Esophagus squamous epithelium (tissue), 5 donors: ENCODE results near the gene TBATA. TPM values are rescaled to one million over a fixed set of nuclear protein-coding genes. Genes with fewer than 3 reads are reported as not detected.

Source experiments
- DNase-seq: peaks from one replicate; lab custom pipeline; 2025; lab: John Stamatoyannopoulos, UW
- H3K27ac ChIP-seq, 4 donors: fragments of 200-600 bp; sonication (generic); one replicate each; pipeline ENCODE4 v1.5.1; 2016 to 2019; ENCODE audit warnings: mild to moderate bottlenecking in 1 of 4
- H3K27me3 ChIP-seq, 4 donors: fragments of 200-600 bp; sonication (generic); 1 replicate in 3 of 4; 2 replicates in 1 of 4; pipeline versions ENCODE4 v1.5.1 to v1.6.0; 2017 to 2021; ENCODE audit warnings: antibody characterized with exemption in 1 of 4
- H3K36me3 ChIP-seq, 3 donors: fragments of 200-600 bp; sonication (generic); one replicate each; pipeline ENCODE4 v1.5.1; 2016 to 2019
- H3K4me1 ChIP-seq, 3 donors: fragments of 200-600 bp; sonication (generic); one replicate each; pipeline ENCODE4 v1.5.1; 2017 to 2019
- H3K4me3 ChIP-seq, 4 donors: fragments of 200-600 bp; sonication (generic); 1 replicate in 3 of 4; 2 replicates in 1 of 4; pipeline ENCODE4 v1.5.1; 2016 to 2019; ENCODE audit warnings: mild to moderate bottlenecking in 2 of 4, moderate library complexity in 1 of 4
- H3K9me3 ChIP-seq, 3 donors: fragments of 200-600 bp; sonication (generic); one replicate each; pipeline ENCODE4 v1.5.1; 2016 to 2019
- POLR2A ChIP-seq, 4 donors: fragments of 450-650 bp; IDR thresholded peaks; one replicate each; pipeline ENCODE4 v1.6.1; 2017; ENCODE audit warnings: antibody characterized with exemption in 4 of 4, mild to moderate bottlenecking in 4 of 4, moderate library complexity in 3 of 4
- WGBS, 2 donors: methylation state at CpG; one replicate each; pipeline ENCODE4 v1.1.5; 2018; 5-methylcytosine and 5-hydroxymethylcytosine counted together
- intact Hi-C: fragments of 100-400 bp; cut with DNase I; formaldehyde crosslinking; loops from one replicate; pipeline ENCODE4 v1.15.0; 2022
- total RNA-seq, 4 donors: library from RNA; depleted of rRNA; stranded (reverse); fragments of >200 nt; gene quantifications; one replicate each; pipeline ENCODE4 v1.1.0, GENCODE V29; 2016
- TF ChIP-seq, protein P1 (sequence below), 6 experiments: fragments of 450-650 bp in 4 of 6; fragments of 200-600 bp in 2 of 6; sonication (generic) in 2 of 6; IDR thresholded peaks; one replicate each; pipeline ENCODE4 v1.5.1; 2016 to 2019; ENCODE audit warnings: antibody characterized with exemption in 6 of 6, mild to moderate bottlenecking in 4 of 6, moderate library complexity in 4 of 6
- donor health status: DM: yes; HTN: yes; CAD: no.

The TBATA gene
- total RNA-seq, 4 donors from 2014 or later, result not detected

- 57 to 63% methylated on average over 2 of the region's 2 CpGs for WGBS, 2 donors
- Histone ChIP-seq H3K9me3 (no peaks in the 10 kb centered on the region), H3K36me3 (peaks cover 0 to 44% (median 0%) of the 10 kb centered on the region in 3 donors), H3K27ac (no peak overlapping the region), H3K4me3 (no peak overlapping the region), H3K27me3 (no peaks in the 10 kb centered on the region), H3K4me1 (peaks cover 0 to 45% (median 0%) of the 10 kb centered on the region in 3 donors)
- intact Hi-C loops, result no loop called here
- no peak for TF ChIP-seq POLR2A (IDR thresholded peaks at IDR 0.05)
- TF ChIP-seq, protein P1, sequence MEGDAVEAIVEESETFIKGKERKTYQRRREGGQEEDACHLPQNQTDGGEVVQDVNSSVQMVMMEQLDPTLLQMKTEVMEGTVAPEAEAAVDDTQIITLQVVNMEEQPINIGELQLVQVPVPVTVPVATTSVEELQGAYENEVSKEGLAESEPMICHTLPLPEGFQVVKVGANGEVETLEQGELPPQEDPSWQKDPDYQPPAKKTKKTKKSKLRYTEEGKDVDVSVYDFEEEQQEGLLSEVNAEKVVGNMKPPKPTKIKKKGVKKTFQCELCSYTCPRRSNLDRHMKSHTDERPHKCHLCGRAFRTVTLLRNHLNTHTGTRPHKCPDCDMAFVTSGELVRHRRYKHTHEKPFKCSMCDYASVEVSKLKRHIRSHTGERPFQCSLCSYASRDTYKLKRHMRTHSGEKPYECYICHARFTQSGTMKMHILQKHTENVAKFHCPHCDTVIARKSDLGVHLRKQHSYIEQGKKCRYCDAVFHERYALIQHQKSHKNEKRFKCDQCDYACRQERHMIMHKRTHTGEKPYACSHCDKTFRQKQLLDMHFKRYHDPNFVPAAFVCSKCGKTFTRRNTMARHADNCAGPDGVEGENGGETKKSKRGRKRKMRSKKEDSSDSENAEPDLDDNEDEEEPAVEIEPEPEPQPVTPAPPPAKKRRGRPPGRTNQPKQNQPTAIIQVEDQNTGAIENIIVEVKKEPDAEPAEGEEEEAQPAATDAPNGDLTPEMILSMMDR (IDR thresholded peaks at IDR 0.05), result no peak
- DNase-seq, result no peak
Measured at GRCh38 chr10:70827086-70827757, 42.0 kb upstream of the TBATA start.

DNA sequence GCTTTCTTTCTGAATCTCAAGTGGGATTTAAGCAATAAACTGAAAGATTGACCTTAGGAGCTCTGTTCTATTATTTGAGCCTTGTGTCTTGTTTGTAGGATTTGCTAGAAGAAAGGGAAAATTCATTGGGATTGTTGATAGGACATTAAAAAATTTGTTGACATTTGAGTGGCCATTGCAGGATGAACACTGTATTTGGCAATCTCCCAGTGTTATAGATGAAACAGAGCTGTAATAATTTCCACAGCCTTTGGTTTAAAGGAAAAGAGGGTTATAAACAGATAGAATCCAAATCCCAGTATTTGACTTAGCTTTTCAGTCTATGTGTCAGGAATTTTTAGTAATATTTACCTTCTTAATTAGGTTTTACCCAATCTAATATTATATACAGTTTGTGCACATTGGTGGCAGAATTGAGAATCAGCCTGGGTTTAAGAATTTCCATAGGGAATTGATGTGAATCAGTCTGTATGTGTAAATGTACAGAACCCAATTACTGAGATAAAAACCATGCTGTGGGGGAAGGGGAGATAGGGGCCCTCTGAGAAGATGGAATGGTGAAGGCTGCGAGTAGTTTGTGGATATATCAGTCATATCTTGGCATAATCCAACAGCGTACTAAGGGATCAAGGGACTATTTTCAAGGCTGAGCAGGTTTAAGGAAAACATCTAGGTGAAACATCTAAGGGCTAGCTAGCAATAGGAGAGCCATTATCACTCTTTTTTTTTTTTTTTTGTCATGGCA is 37.1 kb upstream of the TBATA start:
- H3K36me3 ChIP-seq, result peaks cover 0 to 76% (median 4%) of the 10 kb centered on the region in 3 donors
- peaks cover 0 to 41% (median 2%) of the 10 kb centered on the region in 3 donors for H3K4me1 ChIP-seq
- TF ChIP-seq POLR2A (IDR thresholded peaks at IDR 0.05), result no peak
- TF ChIP-seq, protein P1 (IDR thresholded peaks at IDR 0.05), result no peak
- H3K27ac ChIP-seq, result no peak overlapping the region
- DNase-seq, result no peak
- no peak overlapping the region for H3K4me3 ChIP-seq
- H3K27me3 ChIP-seq, result no peaks in the 10 kb centered on the region
- WGBS, 2 donors, result 83 to 95% methylated on average over 2 of the region's 2 CpGs
- H3K9me3 ChIP-seq, result no peaks in the 10 kb centered on the region
- intact Hi-C loops, result no loop called here

GRCh38 chr10:70820976-70821750 is 36.0 kb upstream of the TBATA start:
- WGBS, 2 donors, result 80 to 83% methylated on average over 4 of the region's 4 CpGs
- Histone ChIP-seq H3K27me3 (no peaks in the 10 kb centered on the region), H3K27ac (no peak overlapping the region), H3K4me1 (peaks cover 0 to 39% (median 8%) of the 10 kb centered on the region in 3 donors), H3K9me3 (no peaks in the 10 kb centered on the region), H3K4me3 (no peak overlapping the region), H3K36me3 (peaks cover 0 to 73% (median 4%) of the 10 kb centered on the region in 3 donors)
- no peak for DNase-seq
- intact Hi-C loops, result no loop called here
- TF ChIP-seq, protein P1 (IDR thresholded peaks at IDR 0.05), result peak in 1 of 6 experiments; percentile 26
- TF ChIP-seq POLR2A (IDR thresholded peaks at IDR 0.05), result no peak

DNA sequence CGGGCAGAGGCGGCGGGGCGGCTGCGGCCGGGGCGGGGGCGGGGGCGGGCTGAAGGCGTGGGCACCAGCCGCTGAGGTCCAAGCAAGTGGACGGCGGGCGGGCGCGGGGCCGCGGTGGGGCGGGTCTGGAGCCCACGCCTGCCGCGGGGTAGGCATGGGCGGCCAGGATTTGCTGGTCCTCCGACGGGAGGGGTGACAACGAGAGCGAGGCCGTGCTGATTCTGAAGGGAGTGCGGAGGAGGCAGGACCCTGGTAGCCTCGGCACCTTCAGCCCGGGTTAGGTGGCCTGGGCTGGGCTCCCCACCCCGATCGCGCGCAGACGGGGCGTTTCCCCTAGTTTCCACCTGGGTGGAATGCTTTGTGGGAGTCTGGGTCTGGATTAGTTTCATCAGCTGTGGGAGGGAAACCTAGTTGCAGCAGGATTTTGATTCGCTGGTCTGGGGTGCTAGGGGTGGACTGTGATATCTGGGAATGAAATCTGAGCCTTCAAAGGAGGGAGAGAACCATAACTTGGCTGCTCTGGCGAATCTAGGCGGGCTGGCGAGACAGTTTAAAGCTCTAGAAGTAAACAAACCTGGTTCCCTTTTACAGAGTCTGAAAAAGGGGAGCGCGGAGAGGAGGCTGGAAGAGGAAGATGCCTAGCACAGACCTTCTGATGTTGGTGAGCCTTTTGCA is 31.2 kb upstream of the TBATA start:
- TF ChIP-seq POLR2A (IDR thresholded peaks at IDR 0.05), result peak in 3 of 4 donors; percentile 24 to 39 (median 37)
- TF ChIP-seq, protein P1 (IDR thresholded peaks at IDR 0.05), result no peak
- DNase-seq, result no peak
- Histone ChIP-seq H3K27me3 (no peaks in the 10 kb centered on the region), H3K36me3 (peaks cover 0 to 40% (median 4%) of the 10 kb centered on the region in 3 donors), H3K4me1 (peaks cover 0 to 58% (median 8%) of the 10 kb centered on the region in 3 donors), H3K9me3 (no peaks in the 10 kb centered on the region), H3K4me3 (peak overlapping the region; percentile 75 to 92 (median 82)), H3K27ac (peak overlapping the region; percentile 94 to 99 (median 98))
- intact Hi-C loops, result no loop called here
- 1 to 7% methylated on average over 4 to 10 of the region's 43 CpGs for WGBS, 2 donors
